Measurements from ENCODE around the gene CD300A.
A peak's percentile ranks its signal among the peaks of the same experiment; 100 is the strongest.

CD300A gene

DNA sequence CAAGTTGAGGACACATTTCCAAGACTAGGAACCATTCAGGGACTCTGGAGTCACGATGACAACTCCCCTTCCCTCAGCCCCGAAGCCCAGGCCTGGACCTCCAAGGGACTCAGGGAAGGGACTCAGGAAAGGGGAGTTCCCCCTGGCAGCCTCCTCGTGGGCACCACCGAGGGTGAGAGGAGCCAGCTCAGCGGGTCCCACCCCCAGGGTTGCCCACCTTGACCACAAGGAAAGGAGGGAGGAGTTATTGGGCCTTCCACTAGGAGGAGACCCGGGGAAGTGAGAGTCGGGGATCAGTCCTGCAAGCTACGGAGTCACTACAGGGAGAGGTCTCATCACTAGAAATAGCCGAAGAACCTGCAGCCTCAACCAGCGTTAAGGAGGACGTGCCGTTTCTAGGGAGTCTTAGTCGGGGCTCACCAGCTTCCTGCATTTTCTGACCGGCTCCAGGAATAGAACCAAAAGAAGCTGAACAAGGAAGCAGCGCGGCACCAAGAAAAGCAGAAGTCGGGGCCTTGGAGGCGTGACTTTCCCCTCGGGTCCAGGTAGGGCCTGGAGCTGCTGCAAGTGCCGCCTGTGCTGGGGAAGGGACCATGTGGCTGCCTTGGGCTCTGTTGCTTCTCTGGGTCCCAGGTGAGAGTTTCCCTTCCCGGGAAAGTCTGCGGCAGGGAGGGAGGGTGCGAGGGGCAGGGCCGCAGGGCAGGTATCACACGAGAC is at the start of gene CD300A:
CD300A (plus strand) TSS at position 524 of the 717 bp plus-strand sequence; CDS start at position 594, 70 bp downstream.
- DNase-seq = no peak

DNA sequence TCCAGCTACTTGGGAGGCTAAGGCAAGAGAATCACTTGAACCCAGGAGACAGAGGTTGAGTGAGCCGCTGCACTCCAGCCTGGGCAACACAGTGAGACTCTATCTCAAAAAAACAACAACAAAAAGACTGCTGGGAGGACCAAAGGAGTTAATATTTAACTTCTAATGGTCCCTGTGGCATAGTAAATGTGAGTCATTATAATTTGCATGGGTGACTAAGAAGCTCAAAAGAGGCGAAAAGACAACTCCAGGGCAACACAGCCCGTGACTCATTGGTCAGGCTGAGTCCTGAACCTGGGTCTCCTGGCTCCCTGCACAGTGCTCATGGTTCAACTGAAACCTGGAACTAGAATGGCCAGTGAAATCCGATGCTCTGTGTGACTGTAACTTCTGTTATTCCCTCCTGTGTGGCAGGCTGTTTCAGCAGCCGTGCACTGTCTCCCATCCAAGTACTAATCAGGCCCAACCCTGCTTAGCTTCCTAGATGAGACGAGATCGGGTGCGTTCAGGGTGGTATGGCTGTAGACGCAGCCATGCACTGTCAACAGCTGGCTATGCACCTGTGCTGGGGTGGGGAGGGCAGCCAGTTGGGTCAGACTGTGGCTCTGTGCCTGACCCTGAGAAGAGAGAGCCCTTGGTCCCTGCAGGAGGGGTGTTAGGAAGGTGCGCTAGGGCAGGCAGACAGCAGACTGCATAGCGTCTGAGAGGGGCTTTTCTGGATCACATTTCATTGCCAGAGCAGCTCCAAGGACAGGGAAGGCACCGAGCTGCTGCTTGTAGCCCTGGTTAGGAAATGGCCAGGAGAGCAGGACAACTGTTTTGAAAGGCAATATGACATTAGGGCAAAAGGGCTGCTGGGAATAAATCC is 49.0 kb upstream of the CD300A start:
- peak; percentile 8 for DNase-seq

DNA sequence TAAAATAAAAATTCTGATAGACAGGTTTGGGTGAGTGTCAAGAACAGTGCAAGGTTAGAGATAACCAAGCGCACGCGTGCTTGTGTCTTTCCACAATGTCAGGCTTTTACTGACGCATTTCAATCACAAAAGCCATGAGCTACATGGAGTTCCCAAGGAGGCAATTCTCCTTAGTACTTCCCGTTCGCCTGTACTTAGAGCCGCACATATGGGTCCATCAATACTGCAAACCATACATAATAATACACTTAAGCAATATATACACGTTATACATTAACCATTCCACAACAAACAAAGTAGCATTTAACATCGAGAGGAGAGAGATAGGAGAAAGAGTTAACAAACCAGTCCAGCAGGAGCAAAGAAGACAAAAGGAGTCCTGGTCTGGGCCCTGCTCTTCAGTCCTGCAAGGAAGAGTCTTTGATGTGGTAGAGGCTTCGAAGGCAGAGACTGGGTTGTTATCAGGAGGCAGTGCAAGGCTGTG is 46.5 kb upstream of the CD300A start:
- DNase-seq = no peak

DNA sequence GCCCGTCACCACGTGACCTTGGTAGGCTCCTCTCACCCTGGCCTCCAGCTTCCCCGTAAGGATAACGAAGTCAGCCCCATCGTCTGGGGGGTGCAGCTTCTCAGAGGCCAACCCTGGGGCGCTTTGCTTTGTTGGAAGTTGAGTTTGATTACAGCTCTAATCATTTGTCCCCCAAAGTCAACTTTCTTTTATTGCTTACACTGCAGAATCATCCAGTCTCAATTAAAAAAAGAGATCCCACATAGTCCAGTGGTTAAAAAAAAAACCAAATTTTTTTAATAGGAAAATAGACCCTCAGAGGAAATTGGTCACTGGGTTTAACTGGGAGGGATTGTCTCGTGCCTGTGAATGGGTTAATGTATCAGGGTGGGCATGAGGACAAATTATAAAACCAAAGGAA is 42.3 kb upstream of the CD300A start:
- DNase-seq = no peak

DNA sequence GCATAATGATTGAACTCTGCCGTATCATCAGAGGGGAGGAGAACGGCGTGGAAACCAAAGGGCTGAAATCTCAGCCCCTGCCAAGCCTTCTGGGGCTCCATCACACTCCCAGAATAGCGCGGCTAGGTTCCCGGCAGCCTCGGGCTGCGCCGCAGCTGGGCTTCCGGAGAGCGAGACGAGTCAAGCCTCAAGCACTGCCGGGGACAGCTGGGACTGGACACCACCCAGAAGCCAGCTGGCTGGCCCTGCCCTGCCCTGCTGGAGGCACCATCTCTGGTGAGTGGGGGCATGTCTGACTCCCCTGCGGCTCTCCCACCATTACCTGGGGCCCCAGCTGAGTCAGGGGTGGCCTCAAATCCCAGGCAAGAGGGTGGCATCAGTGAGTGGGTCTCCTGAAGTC is 41.8 kb upstream of the CD300A start:
- no peak for DNase-seq

DNA sequence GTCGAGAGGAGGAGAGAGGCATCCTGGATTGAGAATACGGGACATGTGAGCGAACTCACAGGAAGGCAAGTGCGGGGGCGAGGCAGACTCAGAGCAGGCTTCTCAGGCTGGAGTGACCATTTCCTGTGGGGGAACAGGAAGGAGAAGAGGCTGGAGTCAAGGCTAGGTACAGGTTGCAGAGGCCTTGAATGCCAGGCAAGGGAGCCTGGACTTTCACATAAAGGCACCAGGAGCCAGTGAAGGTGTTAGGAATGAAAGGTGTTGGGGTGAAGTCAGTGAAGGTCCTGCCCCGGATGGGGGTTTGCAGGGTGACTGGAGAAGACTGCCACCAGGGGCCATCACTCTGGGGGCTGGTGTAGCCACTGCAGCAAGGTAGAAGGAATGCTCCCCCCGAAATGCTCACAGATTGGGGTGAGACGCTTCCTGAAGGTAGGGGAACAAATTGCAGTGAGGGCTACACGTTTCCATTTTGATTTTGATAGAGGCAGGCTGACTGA is 39.8 kb upstream of the CD300A start:
- DNase-seq = no peak

DNA sequence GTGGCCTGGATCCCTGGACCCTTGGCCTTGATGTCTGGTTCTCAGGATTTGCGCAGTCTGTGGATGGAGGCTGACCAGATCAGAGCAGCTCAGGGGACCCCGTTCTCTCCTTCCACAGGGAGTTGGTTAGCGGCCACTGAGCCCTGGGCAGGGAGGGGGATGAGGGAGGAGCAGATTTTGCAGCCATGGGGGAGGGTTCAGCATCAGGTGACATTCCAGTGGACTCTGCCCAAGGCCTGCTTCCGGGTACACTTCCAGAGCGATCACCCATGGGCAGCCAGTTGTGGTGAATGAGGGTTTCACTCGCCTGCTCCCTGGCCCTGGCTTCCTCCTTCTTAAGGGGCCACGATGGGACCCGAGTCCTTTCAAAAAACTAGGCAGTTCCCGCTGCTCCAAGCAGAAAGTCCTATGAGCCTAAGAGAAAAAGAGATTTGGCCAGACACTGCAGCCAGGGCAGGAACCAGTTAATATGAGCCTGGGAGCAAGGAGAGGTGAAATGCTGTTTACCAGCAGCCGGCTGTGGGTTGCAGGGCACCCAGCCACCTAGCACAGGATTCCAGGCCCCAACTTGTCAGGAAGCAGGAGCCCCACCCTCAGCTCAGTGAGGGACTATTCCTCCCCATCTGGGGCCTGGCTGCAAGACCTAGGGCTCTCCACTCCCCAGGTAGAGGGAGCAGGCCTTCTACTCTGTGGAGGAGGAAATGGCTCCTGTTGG is 39.2 kb upstream of the CD300A start:
- no peak for DNase-seq

DNA sequence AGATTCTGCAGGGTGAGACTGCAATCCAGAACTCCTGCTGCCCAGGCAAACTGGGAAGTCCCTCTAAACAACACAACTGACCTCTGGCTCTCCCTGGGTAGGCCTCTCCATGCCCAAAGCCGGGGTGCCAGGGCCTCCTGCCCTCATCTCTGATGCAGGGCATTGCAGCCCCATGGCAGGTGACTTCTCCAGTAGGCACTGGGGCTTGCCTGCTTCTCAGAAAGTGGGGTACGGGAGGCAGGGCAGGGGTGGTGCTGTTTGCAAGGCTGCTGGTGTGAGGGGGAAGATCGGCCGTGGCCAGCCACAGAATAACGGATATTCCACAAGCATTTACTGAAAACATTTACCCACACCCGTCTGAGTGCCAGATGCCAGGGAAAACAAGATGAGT is 38.7 kb upstream of the CD300A start:
- DNase-seq = no peak

DNA sequence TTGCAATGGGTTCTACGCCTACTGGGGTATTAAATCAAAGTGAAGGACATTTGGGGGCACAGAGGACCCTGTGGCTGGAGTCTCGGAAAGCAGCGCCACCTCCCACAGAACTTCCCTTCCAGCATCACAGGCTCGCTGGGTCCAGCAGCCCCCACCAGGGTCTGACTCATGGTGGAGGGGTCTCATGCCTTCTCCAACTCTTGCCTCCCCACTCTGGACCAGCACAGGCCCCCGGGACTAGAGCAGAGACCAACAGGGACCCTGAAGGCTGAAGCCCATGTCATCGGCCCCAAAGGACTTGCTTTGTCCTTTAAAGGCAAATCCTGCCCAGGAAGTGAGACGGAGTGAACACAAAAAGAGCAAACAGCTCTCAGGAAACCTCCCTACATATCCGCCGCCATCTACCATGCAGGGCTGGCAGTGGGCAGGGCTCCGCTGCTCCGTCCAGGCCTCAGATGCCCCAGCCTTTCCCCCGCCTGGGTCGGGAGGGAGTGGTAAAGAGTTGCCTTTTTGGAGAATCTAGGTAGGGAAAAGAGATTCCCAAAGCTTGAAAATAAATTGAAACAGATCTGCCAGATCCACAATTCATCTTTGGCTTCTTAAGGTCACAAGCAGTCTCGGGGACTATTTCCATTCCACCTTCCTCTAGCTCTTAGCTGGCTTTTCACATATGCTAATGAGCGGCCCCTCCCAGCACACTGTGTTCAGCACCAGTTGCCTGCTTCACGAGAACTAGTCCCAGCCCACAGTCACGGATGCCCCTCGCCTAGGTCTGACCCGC is 36.6 kb upstream of the CD300A start:
- no peak for DNase-seq

DNA sequence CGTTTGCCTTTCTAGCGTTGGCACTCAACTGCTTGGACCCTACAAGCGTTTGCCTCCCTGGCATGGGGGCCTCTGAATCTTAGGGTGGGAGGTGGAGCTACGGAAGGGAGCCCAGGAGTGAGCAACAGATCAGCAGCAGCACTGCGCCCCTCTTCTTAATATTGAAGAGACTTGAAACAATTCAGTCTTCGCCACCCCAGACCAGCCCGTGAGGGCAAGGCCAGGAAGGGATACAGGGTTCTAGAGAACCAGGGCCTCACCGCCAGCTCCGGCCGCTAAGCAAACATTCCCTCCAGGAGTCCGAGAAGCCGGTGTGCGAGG is 36.1 kb upstream of the CD300A start:
- DNase-seq = no peak

DNA sequence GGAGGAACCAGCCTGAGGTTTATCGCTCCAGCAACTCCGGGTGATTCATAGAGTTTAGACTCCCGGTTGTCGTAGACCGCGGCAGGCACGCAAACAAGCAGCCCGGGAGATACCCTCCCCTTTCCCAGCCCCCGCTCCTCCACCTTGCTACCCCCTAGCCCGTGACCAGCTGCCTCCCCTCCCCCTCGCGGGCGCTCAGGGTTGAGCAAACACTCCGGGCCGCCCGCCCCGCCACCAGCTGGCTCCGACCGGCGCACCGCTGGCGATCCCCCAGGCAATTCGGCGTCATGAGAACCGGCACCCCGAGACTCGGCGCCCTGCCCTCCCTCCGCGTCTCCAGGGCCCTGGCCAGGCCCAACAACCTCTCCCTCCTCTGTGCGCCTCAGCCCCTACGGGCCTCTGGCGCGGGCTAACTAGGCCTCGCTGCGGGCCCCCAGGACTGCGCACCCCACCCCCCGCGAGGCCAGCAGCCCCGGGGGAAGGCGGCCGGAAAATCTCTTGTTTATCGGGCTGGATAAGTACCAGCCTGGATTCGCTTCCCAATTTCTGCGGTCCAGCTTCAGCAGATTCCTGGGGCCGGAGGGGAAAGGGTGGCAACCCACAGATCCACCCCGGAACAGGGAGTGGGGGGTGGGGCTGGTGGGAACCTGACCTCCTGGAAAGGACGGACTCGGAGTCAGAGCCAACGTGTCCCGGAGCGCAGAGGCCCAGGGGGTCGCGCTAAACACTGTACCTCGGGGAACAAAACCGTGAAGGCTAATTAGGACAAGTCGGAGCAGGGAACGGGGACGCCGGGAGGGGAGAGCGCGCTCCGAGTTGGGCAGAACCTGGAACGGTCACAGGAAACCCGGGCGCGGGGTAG is 35.5 kb upstream of the CD300A start:
- DNase-seq = no peak

DNA sequence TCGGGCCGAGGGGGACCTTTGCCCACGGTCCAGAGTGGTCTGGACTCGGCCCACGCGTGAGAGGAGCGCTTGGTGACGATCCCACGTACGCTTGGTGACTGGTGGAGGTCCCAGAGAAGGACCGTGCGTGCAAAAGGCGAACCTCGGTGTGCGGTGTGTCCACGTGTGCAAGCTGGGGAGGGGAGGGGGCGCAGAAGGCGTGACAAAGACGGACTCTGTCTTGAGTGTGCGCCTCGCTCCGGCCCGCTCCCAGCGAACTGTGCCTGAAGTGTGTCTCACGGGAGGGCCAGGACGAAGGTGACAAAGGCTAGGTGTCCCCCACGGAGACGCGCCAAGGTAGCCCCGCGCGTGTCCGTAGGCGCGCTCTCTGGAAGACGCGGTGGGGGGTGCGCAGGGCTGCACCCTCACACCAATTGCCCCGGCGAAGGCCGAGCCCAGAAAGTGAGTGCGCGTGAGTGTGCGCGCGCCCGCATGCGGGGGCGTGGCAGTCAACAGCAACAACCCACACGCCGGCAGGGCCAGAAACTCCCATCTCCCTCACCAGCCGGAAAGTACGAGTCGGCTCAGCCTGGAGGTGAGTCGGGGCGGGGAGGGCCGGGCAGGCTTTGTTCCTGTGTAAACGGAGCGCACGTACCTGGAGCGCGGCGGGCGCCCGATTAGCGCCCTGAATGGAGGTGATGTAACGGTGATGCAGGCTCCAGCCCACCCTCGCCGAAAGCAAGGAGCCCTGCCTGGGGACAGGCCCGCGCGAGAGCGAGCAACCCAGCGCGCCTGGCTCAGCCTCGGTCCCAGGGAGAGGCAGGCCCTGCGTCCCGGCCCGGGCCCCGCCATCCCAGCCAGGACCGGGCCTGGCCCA is 34.6 kb upstream of the CD300A start, which contains the start of gene GPRC5C:
GPRC5C (plus strand) TSS at position 521 of the 856 bp plus-strand sequence. CDS start 7,689 bp downstream, outside the sequence.
- DNase-seq = peak; percentile 59

DNA sequence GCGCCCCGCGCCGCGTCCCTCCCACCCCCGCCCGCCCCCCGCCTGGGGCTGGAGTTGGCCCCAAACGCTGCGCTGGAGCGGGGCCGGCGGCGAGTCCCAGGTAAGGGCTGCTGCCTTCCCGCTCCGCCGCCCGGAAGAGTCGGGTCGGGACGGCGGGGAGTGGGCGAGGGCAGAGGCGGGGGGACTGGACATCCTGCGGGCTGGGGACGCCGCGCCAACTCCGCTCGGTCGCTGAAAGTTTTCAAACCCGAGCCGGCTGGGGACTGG is 34.1 kb upstream of the CD300A start:
- no peak for DNase-seq

DNA sequence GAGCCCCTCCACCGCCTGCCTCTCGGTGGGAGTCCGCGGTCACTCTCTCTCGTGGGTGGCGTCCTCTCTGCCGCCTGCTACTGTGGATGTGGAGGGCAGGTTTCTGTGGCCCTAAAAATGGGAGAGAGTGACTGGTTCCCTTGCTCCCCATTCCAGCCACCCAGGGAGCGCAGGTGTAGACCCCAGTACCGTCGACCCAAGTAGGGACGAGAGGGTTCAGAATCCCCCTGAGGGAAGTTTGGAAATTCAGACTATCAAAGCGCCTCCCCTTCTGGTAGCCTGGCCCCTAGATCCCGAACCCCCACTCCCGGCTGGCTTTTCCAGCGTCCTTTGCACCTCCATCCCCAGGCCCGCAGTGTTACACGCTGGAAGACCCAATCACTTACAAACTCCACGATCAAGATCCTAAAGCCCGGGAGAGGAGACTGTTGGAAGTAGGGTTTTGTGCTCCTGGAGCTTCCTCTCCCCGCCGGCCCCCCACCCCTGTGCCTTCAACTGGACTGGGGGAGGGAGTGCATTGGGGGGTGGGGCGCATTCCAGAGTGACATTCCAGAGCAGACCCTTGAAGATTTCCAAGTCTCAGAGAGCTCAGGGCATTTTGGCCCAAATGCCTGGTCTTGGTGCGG is 33.6 kb upstream of the CD300A start:
- no peak for DNase-seq

DNA sequence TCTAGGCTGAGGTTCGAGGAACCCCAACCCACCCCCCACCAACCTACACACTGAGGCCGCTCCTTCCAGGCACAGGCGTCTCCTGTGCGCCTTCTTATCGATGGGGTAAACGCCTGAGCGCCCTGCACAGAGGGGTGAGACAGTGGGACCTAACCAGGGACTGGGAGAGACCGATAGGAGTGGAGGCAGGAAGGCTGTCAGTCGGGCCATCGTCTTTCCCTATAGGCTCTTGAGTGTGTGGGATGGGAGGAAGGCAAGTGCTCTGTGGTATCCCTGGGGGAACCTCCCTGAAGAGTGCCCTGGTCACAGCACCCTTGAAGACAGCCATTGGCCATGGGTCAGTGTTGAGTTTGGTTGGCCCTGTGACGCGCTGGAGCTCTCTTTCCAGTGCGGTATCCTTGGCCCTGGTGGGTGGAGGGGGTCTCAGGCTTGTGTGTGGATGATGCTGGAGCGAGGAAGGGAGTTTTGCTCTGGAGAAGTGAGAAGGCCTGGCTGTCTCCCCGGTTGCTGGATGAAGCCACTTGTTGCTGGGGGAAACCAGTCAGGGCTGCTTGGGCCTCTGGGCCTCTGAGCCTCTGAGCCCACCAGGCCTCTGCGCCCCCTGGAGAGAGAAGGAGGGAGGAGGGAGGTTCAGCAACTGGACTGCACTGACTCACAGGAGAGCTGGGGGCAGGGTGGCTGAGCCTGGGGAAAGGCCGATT is 32.9 kb upstream of the CD300A start:
- no peak for DNase-seq

DNA sequence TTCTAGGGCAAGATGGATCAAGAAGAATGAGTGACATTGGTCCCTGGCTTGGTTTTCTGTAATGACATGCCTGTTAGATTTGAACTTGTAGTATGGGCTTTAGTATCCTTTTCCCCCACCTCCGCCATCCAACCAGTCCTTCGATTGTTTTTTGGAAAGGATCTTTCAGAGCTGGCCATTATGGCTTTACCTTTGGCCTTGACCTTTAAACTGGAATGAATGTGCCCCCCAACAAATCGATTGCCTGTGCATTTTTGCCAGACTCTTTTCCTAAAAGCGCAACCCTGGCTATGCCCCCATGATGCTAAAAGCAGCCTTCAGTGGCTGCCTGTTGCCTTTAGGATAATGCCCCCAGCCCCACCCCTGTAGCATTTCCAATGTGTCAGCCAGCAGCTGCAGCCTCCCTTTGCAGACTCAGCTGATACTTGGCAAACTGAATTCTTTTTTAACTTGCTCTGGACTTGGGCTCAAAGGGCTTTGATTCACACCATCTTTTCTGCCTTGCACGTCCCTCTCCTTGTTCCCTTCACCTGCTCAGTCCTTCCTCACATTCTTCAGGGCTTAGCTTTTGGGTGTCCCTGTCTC is 30.6 kb upstream of the CD300A start:
- DNase-seq = no peak

DNA sequence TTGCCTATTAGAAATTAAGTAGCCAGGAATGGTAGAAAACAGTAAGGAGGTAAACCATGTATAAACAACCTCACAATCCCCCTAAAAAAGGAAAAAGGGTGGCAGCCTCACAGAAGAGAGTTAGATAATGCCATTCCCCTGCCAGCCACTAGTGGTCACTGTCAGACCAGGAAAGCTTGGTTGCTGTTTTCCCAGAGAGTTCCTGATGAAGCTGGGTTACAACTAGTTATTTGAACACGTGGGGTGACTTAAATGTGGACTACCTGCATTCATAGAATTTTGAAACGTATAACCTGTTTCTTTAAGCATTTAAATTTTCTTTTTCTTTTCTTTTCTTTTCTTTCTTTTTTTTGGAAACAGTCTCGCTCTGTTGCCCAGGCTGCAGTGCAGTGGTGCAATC is 28.7 kb upstream of the CD300A start:
- DNase-seq = no peak

DNA sequence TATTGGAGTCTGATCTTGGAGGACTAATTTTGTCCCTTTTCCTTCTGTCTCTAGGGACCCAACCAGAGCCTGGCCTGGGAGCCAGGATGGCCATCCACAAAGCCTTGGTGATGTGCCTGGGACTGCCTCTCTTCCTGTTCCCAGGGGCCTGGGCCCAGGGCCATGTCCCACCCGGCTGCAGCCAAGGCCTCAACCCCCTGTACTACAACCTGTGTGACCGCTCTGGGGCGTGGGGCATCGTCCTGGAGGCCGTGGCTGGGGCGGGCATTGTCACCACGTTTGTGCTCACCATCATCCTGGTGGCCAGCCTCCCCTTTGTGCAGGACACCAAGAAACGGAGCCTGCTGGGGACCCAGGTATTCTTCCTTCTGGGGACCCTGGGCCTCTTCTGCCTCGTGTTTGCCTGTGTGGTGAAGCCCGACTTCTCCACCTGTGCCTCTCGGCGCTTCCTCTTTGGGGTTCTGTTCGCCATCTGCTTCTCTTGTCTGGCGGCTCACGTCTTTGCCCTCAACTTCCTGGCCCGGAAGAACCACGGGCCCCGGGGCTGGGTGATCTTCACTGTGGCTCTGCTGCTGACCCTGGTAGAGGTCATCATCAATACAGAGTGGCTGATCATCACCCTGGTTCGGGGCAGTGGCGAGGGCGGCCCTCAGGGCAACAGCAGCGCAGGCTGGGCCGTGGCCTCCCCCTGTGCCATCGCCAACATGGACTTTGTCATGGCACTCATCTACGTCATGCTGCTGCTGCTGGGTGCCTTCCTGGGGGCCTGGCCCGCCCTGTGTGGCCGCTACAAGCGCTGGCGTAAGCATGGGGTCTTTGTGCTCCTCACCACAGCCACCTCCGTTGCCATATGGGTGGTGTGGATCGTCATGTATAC is 26.5 kb upstream of the CD300A start:
- no peak for DNase-seq

Measured in stimulated activated CD4-positive, alpha-beta T cell treated with anti-CD3 and anti-CD28 coated beads, Interleukin-1b, Interleukin-23, amount 100 ng/mL, for 48 hours (primary cell).